Measurements from ENCODE around the gene RALB.

- TF ChIP-seq ZNF121 (CRISPR knock-in tag; IDR thresholded peaks at IDR 0.05) (no peak), EMX1 (CRISPR knock-in tag; IDR thresholded peaks at IDR 0.05) (no peak), ESRRA (CRISPR knock-in tag; IDR thresholded peaks at IDR 0.05; ENCODE audit: borderline replicate concordance) (no peak), CDX4 (CRISPR knock-in tag; IDR thresholded peaks at IDR 0.05; ENCODE audit: borderline replicate concordance) (no peak), AFF4 (CRISPR knock-in tag; IDR thresholded peaks at IDR 0.05; ENCODE audit: borderline replicate concordance) (no peak), SP1 (CRISPR knock-in tag; conservative IDR thresholded peaks at IDR 0.05) (no peak), RELA (CRISPR knock-in tag; IDR thresholded peaks at IDR 0.05; ENCODE audit: borderline replicate concordance) (no peak), ZSCAN18 (CRISPR knock-in tag; IDR thresholded peaks at IDR 0.05) (no peak), ELF4 (CRISPR knock-in tag; IDR thresholded peaks at IDR 0.05; ENCODE audit: low read depth) (no peak)
- TF ChIP-seq, protein P1, sequence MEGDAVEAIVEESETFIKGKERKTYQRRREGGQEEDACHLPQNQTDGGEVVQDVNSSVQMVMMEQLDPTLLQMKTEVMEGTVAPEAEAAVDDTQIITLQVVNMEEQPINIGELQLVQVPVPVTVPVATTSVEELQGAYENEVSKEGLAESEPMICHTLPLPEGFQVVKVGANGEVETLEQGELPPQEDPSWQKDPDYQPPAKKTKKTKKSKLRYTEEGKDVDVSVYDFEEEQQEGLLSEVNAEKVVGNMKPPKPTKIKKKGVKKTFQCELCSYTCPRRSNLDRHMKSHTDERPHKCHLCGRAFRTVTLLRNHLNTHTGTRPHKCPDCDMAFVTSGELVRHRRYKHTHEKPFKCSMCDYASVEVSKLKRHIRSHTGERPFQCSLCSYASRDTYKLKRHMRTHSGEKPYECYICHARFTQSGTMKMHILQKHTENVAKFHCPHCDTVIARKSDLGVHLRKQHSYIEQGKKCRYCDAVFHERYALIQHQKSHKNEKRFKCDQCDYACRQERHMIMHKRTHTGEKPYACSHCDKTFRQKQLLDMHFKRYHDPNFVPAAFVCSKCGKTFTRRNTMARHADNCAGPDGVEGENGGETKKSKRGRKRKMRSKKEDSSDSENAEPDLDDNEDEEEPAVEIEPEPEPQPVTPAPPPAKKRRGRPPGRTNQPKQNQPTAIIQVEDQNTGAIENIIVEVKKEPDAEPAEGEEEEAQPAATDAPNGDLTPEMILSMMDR (IDR thresholded peaks at IDR 0.05): no peak
- TF ChIP-seq, protein P2, sequence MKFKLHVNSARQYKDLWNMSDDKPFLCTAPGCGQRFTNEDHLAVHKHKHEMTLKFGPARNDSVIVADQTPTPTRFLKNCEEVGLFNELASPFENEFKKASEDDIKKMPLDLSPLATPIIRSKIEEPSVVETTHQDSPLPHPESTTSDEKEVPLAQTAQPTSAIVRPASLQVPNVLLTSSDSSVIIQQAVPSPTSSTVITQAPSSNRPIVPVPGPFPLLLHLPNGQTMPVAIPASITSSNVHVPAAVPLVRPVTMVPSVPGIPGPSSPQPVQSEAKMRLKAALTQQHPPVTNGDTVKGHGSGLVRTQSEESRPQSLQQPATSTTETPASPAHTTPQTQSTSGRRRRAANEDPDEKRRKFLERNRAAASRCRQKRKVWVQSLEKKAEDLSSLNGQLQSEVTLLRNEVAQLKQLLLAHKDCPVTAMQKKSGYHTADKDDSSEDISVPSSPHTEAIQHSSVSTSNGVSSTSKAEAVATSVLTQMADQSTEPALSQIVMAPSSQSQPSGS (CRISPR knock-in tag; IDR thresholded peaks at IDR 0.05; ENCODE audit: borderline replicate concordance, low read depth): no peak
- TF ChIP-seq, protein P3, sequence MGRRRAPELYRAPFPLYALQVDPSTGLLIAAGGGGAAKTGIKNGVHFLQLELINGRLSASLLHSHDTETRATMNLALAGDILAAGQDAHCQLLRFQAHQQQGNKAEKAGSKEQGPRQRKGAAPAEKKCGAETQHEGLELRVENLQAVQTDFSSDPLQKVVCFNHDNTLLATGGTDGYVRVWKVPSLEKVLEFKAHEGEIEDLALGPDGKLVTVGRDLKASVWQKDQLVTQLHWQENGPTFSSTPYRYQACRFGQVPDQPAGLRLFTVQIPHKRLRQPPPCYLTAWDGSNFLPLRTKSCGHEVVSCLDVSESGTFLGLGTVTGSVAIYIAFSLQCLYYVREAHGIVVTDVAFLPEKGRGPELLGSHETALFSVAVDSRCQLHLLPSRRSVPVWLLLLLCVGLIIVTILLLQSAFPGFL (CRISPR knock-in tag; IDR thresholded peaks at IDR 0.05; ENCODE audit: borderline replicate concordance): no peak
Observed at GRCh38 chr2:120301284-120301683, 48.6 kb downstream of the RALB start.
